D721Med (cell line): ENCODE data around the gene GLI2.

Source experiments
- DNase-seq: peaks from one replicate; pipeline ENCODE4 v3.0.0; 2011; ENCODE audit warnings: low spot score; ENCODE audit not compliant: insufficient read length
- FAIRE-seq: peaks from 2 replicates; lab custom pipeline; 2011; peaks lifted over from hg19 to GRCh38; lab: Jason Lieb, UNC
- CTCF ChIP-seq: IDR thresholded peaks from 2 replicates; pipeline ENCODE4 v1.5.1; 2012; ENCODE audit warnings: mild to moderate bottlenecking, control low read depth; ENCODE audit not compliant: insufficient read depth; ENCODE audit errors: missing control alignments

Gene GLI2

GRCh38 chr2:120731175-120731574, 4.5 kb upstream of the GLI2 start:
- TF ChIP-seq CTCF, result no peak
- FAIRE-seq, result no peak
- DNase-seq, result no peak

- no peak for TF ChIP-seq CTCF
- FAIRE-seq, result no peak
- DNase-seq, result no peak
These were observed 3.0 kb upstream of the GLI2 start for GRCh38 chr2:120732506-120733237.

GRCh38 chr2:120733238-120733932, 2.3 kb upstream of the GLI2 start:
- no peak for TF ChIP-seq CTCF
- no peak for DNase-seq
- no peak for FAIRE-seq

- DNase-seq, result no peak
- no peak for FAIRE-seq
- no peak for TF ChIP-seq CTCF
These were observed 577 bp upstream of the GLI2 start for GRCh38 chr2:120734930-120735651.

- no peak for TF ChIP-seq CTCF
- FAIRE-seq (no peak), DNase-seq (no peak)
These were observed 545 bp downstream of the GLI2 start for GRCh38 chr2:120736202-120736623.

GRCh38 chr2:120736624-120737339, 1.1 kb downstream of the GLI2 start:
- no peak for FAIRE-seq
- no peak for TF ChIP-seq CTCF
- DNase-seq, result peak; percentile 47
